ENCODE results near the gene AMOTL1.
"Not testable (repeated sequence)": the region's sequence is repeated elsewhere in the genome, so short reads cannot be mapped to it uniquely, and the experiment has no call there.

AMOTL1 gene

DNA sequence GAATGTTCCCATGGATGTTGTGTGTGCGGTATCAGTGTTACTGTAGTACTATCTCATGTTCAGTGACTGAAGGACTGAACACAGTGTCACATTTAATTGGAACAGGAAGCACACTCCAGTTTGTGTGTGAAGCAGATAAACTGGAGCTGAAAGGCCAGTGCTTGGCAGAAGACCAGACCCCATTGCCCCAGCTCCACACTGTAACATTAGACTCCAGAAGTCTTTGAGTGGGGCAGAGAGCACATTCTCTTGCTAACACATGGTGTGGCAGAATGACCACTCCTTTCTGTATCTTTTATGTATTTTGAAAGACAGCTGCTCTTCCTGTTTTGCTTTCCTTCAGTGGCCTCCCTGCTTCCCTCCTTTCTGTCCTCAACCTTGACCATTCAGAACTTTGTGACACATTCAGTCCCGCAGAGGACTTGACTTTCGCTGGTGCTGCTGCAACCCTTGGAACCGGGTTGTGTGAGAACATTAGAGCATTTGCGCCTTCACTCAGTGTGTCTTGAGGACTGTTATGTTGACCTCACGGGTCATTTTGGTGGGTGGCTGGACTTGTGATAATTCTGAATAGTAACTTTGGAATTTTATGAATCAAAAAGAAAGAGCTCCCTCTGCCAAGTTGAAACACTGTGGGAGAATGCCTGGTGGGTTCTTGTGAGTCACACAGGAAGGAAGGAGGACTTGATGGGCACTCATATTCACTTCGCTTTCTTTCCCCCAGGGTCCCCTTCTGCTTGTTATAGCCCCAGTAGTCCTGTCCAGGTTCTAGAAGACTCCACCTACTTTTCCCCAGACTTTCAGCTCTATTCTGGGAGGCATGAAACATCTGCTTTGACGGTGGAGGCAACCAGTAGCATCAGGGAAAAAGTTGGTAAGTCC, 26.4 kb downstream of the AMOTL1 start:
- no peak for DNase-seq (ENCODE audit: low read depth in 2 of 2)

GRCh38 chr11:94795476-94796189, 27.5 kb downstream of the AMOTL1 start:
- no peak for DNase-seq (ENCODE audit: low read depth in 2 of 2)

- no peak for DNase-seq (ENCODE audit: low read depth in 2 of 2)
Measured at GRCh38 chr11:94796190-94796580, 28.0 kb downstream of the AMOTL1 start.

GRCh38 chr11:94796863-94797262, 28.7 kb downstream of the AMOTL1 start:
- DNase-seq (ENCODE audit: low read depth in 2 of 2): no peak

DNA sequence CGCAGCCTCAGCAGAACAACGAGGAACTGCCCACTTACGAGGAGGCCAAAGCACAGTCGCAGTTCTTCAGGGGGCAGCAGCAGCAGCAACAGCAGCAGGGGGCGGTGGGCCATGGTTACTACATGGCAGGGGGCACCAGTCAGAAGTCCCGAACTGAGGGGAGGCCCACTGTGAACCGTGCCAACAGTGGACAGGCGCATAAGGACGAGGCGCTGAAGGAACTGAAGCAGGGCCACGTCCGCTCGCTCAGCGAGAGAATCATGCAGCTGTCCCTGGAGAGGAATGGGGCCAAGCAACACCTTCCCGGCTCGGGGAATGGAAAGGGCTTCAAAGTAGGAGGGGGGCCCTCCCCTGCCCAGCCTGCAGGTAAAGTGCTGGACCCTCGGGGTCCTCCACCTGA, 31.6 kb downstream of the AMOTL1 start:
- no peak for DNase-seq (ENCODE audit: low read depth in 2 of 2)

- DNase-seq (ENCODE audit: low read depth in 2 of 2): no peak
Measured at GRCh38 chr11:94800414-94800813, 32.3 kb downstream of the AMOTL1 start.

DNA sequence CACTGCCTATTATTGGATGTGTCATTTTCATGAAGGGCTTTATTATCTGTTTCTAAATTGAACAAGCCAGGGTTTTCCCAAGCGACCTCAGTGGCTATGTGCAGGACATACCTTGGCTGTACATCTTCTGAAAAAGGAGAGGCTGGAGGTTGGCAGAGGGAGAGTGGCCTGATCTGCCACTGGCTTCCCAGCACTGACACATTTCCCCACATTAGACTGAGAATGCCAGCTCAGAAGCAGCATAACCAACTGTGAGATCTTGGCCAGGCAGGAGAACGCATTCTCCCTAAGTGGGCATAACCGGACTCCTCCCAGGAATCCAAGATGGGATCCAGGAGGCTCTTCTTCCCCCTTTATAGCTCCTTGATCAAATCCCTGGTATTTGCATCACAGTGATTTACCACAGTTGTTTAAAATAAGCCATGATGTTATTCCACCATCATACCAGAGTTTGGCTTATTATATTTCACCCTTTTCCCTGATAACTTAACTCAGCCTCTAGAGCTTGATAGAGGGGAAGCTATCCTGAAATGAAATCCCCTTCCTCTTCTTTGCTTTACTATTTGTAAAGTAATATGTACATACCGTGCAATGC, 33.8 kb downstream of the AMOTL1 start:
- no peak for DNase-seq (ENCODE audit: low read depth in 2 of 2)

DNA sequence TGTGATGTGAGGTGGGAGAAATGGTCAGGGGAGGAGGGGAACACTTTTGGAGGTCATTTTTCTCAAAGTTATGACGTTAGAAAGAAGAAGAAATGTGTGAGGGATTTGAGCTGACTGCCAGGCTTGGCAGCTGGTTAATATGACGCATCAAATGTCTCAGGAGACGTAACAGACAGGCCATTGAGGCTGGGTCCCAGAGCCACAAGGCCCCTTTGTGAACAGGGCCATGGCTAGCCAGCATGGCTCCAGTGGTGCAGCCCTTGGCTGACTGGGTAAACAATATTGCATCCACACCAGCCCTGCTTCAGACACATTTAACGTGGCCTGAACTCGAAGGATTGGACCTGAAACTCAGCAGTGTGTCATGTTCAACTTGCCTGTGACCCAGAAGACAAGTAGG, 34.3 kb downstream of the AMOTL1 start:
- DNase-seq (ENCODE audit: low read depth in 2 of 2): no peak

DNA sequence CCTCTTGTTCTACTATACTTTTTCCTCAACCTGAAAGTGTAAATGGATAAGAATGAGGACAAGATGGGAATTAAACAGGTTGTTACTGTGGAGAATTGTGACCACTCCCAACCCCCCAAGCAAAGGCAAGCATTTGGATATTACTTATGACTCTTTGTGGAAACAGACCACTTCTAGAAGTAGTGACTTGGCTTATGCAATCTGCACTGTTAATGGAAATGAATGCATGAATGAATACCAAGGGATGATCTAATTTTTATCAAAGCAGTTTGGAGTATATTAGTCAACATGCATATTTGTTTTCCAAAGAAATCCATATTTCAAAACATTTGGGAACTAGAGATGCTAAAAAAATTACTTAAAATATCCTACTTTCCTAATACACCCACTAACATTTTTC, 35.3 kb downstream of the AMOTL1 start:
- DNase-seq (ENCODE audit: low read depth in 2 of 2): no peak

GRCh38 chr11:94804874-94805273, 36.7 kb downstream of the AMOTL1 start:
- no peak for DNase-seq (ENCODE audit: low read depth in 2 of 2)

DNA sequence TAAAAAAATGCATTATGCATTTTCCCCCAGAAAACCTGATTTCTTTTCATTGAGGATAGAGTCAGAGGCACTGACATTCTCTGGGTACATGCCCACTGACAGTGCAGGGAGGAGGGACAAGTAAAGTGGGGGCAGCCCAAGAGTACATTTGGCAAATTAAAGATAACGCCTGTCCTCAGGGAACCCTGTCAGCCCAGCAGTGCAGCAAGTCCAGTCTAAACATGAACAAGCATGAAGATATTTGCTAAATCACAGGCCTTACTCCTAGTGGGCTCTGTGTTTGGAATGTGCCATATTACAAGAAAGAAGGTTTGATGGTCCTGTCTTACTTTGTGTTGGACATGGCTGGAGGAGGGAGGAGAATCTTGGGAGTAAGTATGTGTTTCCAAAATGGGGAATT, 37.9 kb downstream of the AMOTL1 start:
- no peak for DNase-seq (ENCODE audit: low read depth in 2 of 2)

DNA sequence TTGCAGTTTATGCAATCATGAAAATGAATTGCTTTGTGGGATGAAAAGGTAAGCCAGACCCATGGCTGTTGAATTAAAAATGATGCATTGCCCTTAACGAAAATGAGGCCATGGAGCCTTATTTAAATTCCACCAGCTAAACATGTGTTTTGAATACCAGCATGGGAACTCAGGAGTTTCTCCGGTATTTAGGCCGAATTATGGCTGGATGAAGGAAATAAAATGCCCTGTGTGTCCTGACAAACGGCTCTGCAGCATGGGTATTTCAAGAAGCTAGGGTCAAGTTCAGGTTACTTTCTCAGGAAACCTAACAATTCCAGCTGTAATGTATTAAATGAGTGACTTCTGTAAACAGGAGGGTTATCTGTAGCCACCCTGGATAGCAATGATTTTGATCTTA, 38.3 kb downstream of the AMOTL1 start:
- no peak for DNase-seq (ENCODE audit: low read depth in 2 of 2)

- DNase-seq (ENCODE audit: low read depth in 2 of 2): no peak
Measured at GRCh38 chr11:94809251-94809650, 41.1 kb downstream of the AMOTL1 start.

DNA sequence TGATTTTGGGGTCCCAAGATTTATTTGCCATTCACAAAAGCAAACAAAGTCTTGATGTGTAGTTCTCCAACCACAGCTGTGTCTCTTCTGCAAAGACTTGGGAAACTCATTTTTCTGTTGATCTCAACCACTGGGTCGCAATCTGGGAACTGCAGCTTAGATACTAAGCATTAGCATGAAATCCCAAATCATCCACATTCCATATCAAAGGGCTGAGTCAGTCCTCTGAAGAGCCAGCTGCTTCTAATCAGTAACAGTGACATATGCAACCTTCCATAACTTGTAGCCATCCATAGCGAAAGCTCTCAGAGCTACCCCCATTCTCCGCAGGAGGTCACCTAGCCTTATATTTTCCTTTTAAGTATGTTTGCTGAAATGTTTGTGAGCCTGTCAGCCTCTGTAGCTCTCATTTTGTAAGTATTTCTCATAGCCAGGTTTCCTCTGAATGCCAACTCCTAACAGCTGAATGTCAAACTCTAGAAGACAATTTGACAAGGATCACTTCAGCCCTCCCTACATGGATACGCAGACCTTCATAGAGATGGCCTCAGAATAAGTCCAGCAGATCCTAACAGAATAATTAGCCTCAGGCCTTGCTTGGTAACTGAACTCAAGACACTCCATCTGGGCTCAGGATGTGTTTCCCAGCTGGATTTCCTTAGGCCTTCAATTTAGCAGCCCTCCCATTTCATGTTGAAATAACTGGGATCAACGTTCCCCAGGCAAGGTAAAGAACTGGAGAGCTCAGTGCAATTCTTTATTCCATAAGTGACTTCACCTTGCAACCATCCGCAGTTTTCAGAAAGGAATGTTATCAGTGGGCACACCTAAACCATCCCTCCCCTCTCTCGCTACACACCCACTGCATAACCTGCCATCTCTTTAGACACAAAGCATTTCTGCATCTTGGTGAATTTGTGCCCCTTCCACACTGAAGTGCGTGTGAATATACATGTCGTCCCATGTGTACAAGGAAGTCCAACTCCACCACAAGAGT, 44.9 kb downstream of the AMOTL1 start:
- not testable (repeated sequence) for DNase-seq (ENCODE audit: low read depth in 2 of 2)

DNA sequence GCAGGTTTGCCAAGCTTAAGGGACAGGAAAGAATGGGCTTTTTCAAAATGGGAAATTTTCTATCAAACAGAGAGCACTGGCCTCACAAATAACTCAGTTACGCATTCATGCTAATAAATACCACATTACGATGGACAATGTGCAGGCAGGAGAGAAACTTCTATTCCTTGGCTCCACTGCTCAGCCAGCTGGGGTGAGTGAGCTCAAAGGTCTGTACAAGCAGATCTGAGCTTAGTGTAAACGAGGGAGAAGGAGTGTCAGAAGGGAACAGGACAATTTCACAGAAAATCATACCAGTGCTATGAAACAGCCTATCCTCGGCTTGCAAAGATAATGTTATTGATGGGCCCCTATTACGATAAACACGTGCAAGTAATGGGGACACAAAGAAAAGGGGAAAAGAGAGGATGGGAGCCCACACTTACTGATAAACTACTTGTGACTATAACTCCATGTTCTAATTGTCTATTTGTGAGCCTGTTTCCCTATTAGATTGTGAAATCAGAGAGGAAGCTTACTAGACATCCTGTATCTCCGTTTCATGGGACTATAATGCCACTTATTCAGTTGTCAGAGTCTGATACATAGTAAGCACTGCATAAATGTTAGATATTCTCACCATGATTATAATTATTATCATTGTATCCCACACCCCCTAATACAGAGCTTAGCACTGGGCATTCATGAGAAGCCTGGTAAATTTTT, 46.3 kb downstream of the AMOTL1 start:
- DNase-seq (ENCODE audit: low read depth in 2 of 2): no peak

DNA sequence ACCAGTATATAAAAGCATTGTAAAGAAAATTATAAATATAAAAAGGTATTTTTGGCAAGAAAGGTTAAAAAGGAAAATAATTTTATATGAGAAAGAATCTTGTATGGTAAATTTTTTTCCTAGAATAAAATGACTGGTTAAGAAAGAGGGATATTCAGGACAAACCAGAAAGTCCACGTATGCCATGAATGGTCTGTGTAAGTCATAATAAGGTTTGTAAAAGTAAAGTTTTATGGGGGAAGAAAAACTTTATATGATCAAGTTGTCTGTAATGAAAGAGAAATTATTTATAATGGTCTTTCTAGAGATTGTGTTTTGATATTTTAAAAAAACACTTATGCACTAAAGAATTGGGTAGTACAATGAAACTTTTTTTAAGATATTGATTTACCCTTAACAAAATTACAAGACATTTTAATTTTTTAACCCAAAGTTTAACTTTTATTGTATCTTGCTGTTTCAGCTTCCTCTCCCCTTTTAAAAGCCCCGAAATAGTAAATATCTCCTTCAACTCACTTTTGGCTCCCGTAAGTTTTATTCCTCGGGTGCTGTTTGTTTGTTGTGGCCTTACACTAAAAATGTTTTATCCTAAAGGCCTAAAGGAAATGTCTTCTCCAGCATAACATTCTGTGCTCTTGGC, 47.7 kb downstream of the AMOTL1 start:
- DNase-seq (ENCODE audit: low read depth in 2 of 2): no peak

GRCh38 chr11:94820480-94820879, 52.3 kb downstream of the AMOTL1 start:
- no peak for DNase-seq (ENCODE audit: low read depth in 2 of 2)

DNA sequence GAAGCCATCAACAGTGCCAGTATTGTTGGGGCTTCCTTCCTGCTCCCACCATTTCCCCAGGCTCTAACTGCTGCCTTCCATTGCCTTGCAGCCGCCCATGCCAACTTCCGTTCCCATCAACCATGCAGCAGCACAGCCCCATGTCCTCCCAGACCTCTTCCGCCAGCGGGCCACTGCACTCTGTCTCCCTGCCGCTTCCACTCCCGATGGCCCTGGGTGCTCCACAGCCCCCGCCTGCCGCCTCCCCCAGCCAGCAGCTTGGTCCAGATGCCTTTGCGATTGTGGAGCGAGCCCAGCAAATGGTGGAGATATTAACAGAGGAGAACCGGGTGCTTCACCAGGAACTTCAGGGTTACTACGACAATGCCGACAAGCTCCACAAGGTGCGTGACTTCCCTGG, 53.3 kb downstream of the AMOTL1 start:
- DNase-seq (ENCODE audit: low read depth in 2 of 2): no peak

GRCh38 chr11:94822080-94822479, 53.9 kb downstream of the AMOTL1 start:
- no peak for DNase-seq (ENCODE audit: low read depth in 2 of 2)

DNA sequence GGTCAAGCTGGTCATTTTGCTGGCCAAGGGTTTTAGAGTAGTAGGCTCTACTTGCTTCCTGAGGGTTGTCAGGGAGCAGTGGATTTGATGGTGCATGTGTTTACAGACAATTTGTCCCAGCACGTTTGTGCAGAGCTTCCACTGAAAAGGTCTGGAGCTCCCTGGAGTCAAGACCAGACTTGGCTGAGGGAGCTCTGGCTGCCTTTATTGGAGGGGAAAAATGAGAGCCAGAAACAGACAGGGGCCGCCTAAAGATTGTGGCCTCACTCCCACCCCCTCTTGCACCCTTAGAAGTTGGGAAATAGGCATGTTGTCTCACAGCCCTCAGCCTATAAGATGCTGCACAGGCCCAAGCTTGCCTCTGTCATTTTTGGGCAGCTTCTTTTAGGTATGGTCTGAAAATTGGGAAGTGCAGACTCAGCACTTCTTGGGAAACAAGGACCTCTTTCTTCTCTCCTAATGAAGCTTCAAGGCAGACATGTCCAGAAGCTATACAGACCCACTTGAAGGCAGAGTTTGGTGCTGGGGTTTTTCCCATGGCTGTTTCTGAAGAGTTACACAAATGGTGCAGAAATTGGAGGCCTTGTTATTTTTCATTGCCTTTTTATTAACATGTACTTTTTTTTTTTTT, 55.1 kb downstream of the AMOTL1 start:
- no peak for DNase-seq (ENCODE audit: low read depth in 2 of 2)
